ENCODE data around the gene DCP1A. TPM values are rescaled to one million over a fixed set of nuclear protein-coding genes. Genes with fewer than 3 reads are reported as not detected.

Gene DCP1A
- total RNA-seq, result 10 to 100 TPM; 15.2 to 28.4 (median 21.5) TPM

DNA sequence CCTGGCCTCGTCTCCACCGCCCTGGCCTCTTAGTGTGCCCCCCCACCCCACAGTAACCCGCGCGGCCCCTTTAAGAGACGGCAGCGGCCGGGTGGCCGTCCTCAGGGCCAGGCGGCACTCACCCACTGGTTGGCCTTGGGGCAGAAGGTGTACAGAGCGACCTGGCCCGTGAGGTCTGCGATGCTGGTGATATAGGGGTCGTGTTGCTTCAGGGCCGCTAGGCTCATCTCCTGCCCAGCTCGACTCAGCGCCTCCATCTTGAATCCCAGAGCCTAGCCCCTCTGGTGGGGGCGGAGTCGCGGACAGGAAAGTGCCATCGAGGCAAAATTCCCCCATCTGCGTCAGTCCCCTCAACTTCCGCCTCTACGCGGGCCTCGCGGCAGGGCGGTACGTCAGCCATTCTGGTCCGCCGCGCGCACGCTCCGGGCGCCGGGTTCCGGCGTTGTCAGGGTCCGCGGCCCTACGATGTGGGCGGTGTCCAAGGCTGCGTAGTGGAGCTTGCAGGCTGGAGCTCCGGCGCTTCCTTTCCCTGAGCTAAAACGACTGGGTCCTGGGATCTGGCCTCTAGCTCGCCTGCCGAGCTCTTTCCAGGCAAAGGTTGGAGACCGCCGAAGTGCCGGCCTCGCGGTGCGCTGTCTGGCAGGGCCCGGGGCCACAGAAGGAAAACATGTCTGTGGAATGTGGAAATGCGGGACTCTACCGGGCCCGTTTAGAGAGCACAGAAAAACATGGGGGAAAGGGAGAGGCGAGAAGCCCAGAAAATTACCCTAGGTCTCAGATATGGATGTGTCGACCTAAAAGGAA, at the start of gene DCP1A:
DCP1A (minus strand) TSS at position 283 of the 804 bp plus-strand sequence; CDS start at position 257, 26 bp downstream.
- TF ChIP-seq POLR2A (IDR thresholded peaks at IDR 0.05), result peak in 1 of 2 donors; percentile 63
- TF ChIP-seq CTCF (IDR thresholded peaks at IDR 0.05), result no peak
- H3K4me3 ChIP-seq (ENCODE audit: low read depth, poor library complexity, severe bottlenecking), result peak within 1 kb of the TSS; percentile 99
- WGBS, 2 donors, result 0 to 1% methylated on average over 32 to 45 of the region's 61 CpGs
- intact Hi-C loops (cut with DNase I; ENCODE audit: low total_unique reads), result no loop called here
- peak; percentile 96 to 99 for DNase-seq (ENCODE audit: low spot score in 2 of 2)

DNA sequence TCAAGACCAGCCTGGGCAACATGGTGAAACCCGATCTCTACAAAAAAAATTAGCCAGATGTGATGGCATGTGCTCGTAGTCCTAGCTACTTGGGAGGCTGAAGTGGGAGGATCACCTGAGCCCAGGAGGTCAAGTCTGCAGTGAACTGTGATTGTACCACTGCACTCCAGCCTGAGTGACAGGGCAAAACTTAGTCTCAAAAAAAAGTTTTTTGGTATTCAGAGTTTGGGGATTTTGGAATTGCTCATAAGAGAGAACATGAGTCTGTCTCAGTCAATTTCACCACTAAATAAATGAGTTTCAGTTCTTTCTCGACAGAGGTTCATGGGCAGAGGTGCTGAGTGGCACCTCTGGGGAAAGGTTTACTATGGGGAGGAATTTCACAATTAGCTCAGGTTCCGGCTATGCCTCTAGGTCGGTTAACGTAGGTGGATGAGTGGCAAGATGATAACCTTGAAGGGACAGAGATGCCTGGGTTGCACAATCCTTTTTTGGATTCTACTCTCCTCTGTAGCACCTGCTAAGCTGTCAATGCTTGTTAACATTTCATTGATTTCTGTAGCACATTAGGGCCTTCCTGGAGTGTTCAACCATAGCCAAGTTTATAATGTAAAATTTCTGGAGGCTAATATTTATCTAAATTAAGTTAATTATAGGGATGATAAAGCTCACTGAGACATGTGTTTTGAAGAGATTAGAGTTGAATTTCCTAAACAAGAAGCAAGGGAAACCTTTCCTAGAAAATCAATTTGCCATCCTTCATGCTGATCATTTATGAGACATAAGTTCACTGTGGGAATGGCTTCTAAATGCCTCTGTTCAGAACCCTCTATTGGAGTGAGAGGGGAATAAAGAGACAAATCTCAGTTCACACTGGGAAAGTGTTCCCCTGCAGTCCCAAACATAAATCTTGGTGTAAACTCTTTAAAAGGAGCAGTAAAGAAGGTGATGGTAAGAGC, 37.4 kb upstream of the DCP1A start:
- DNase-seq (ENCODE audit: low spot score in 2 of 2), result no peak
- TF ChIP-seq POLR2A (IDR thresholded peaks at IDR 0.05), result no peak
- no peak for TF ChIP-seq CTCF (IDR thresholded peaks at IDR 0.05)
- WGBS, 2 donors, result 82 to 88% methylated on average over 6 of the region's 6 CpGs
- intact Hi-C loops (cut with DNase I; ENCODE audit: low total_unique reads), result no loop called here
- no peak overlapping the region for H3K4me3 ChIP-seq (ENCODE audit: low read depth, poor library complexity, severe bottlenecking)

DNA sequence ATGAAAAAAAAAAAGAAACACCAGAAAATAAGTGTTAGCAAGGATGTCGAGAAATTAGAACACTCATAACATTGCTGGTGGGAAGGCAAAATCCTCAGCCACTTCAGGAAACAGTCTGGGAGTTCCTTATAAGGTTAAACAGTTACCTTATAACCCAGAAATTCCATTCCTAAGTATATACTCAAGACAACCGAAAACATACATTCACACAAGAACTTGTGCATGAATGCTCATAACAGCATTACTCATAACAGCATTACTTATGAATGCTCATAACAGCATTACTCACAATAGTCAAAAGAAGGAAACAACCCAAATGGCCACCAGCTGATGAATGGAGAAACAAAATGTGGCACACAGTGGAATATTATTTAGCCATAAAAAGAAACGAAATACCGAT, 34.8 kb upstream of the DCP1A start:
- intact Hi-C loops (cut with DNase I; ENCODE audit: low total_unique reads), result no loop called here
- TF ChIP-seq CTCF (IDR thresholded peaks at IDR 0.05) (no peak), POLR2A (IDR thresholded peaks at IDR 0.05) (no peak)
- whole genome bisulfite sequencing, 2 donors, result 87 to 93% methylated on average over 4 of the region's 4 CpGs
- no peak overlapping the region for H3K4me3 ChIP-seq (ENCODE audit: low read depth, poor library complexity, severe bottlenecking)
- DNase-seq (ENCODE audit: low spot score in 2 of 2), result no peak

DNA sequence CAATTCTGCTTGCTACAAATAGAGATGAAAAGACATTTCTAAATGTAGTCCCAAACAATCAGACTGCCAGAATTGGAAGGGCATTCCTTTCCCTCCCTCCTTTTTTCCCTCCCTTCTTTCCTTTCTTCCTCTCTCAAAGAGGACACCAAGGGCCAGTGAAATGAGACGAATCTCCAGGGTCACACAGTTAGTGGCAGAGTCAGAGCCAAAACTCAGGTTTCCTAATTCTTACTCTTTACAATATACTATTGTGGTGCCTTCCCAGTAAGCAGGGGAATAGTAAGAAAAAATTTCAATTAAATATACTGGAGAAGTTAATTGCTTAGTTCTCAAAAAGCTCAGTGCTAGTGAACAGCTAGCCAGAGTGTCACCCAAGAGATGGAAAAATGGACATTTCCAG, 33.0 kb upstream of the DCP1A start:
- no peak for TF ChIP-seq POLR2A (IDR thresholded peaks at IDR 0.05)
- TF ChIP-seq CTCF (IDR thresholded peaks at IDR 0.05), result no peak
- WGBS, 2 donors, result 52 to 67% methylated on average over 1 of the region's 1 CpG
- no peak overlapping the region for H3K4me3 ChIP-seq (ENCODE audit: low read depth, poor library complexity, severe bottlenecking)
- intact Hi-C loops (cut with DNase I; ENCODE audit: low total_unique reads), result no loop called here
- DNase-seq (ENCODE audit: low spot score in 2 of 2), result no peak

GRCh38 chr3:53379898-53380297, 32.6 kb upstream of the DCP1A start:
- H3K4me3 ChIP-seq (ENCODE audit: low read depth, poor library complexity, severe bottlenecking), result no peak overlapping the region
- intact Hi-C loops (cut with DNase I; ENCODE audit: low total_unique reads), result loop anchor here (10.0 kb wide), 1 partner anchor 335 kb away; no protein-coding TSS in a partner anchor
- WGBS, 2 donors, result 56 to 67% methylated on average over 1 of the region's 1 CpG
- DNase-seq (ENCODE audit: low spot score in 2 of 2), result no peak
- TF ChIP-seq CTCF (IDR thresholded peaks at IDR 0.05), result no peak
- no peak for TF ChIP-seq POLR2A (IDR thresholded peaks at IDR 0.05)
